GM10266 (cell line): ENCODE measurements around the gene UGT1A8.

ENCODE experiments used
- DNase-seq: peaks from one replicate; pipeline ENCODE4 v3.0.0; 2012; ENCODE audit errors: extremely low spot score
- TF ChIP-seq, protein P1 (sequence below): IDR thresholded peaks from 2 replicates; pipeline ENCODE4 v1.5.1; 2012; ENCODE audit warnings: mild to moderate bottlenecking, low read depth; ENCODE audit not compliant: control insufficient read depth, insufficient read depth; ENCODE audit errors: missing control alignments

Gene UGT1A8

DNA sequence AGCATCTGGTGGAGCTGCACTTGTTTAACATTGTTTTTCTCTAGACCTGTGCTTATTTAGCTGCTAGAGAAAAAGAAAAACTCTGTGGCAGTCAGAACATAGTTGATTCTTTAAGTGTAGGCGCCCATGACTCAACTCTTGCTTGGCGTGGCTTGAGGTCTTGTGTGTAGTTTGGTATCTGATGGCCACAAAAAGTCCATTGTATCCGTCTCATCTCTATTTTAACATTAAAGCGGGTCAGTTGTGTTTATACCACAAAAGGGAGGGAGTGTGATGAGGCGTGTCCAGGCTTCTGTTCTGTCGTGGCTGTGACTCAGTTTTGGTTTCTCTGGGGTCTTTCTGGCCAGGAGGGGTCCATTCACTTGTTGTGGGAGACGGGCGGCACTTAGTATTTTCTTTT lies 24.2 kb upstream of the UGT1A8 start:
- TF ChIP-seq, protein P1, sequence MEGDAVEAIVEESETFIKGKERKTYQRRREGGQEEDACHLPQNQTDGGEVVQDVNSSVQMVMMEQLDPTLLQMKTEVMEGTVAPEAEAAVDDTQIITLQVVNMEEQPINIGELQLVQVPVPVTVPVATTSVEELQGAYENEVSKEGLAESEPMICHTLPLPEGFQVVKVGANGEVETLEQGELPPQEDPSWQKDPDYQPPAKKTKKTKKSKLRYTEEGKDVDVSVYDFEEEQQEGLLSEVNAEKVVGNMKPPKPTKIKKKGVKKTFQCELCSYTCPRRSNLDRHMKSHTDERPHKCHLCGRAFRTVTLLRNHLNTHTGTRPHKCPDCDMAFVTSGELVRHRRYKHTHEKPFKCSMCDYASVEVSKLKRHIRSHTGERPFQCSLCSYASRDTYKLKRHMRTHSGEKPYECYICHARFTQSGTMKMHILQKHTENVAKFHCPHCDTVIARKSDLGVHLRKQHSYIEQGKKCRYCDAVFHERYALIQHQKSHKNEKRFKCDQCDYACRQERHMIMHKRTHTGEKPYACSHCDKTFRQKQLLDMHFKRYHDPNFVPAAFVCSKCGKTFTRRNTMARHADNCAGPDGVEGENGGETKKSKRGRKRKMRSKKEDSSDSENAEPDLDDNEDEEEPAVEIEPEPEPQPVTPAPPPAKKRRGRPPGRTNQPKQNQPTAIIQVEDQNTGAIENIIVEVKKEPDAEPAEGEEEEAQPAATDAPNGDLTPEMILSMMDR = no peak
- peak; percentile 62 for DNase-seq

GRCh38 chr2:233597522-233597921 lies 19.9 kb upstream of the UGT1A8 start:
- no peak for DNase-seq
- TF ChIP-seq, protein P1 = no peak

DNA sequence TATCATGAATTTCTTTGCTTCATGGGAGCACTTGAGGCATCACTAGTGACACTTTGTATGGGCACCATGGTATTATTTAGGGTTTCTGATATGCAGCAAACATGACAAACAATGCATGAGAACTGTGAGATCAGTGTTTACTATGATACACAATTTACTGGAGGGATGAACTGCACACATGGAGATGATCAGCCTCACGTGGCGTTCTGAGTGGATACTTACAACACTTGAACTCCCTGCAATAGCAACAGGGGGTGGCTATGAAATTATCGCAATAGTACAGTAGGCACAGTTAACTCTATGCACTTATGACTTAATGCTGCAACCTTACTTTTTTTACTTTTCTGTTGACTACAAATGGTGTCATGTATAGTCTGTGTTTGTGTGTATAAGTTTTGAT lies 18.5 kb upstream of the UGT1A8 start:
- TF ChIP-seq, protein P1 = no peak
- no peak for DNase-seq

GRCh38 chr2:233600386-233600785 lies 17.0 kb upstream of the UGT1A8 start:
- TF ChIP-seq, protein P1 = no peak
- no peak for DNase-seq

- no peak for DNase-seq
- TF ChIP-seq, protein P1 = no peak
Observed at GRCh38 chr2:233602076-233602475, 15.4 kb upstream of the UGT1A8 start.

DNA sequence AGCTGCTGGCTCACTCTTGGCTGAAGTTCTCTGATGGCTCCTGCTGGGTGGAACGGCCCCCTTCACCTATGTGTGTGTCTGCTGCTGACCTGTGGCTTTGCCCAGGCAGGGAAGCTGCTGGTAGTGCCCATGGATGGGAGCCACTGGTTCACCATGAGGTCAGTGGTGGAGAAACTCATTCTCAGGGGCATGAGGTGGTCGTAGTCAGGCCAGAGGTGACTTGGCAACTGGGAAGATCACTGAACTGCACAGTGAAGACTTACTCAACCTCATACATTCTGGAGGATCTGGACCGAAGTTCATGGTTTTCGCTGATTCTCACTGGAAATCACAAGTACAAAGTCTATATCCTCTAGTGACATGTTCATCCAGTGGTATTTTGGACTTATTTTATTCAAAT lies 13.9 kb upstream of the UGT1A8 start:
- DNase-seq = no peak
- TF ChIP-seq, protein P1 = no peak

- DNase-seq = no peak
- TF ChIP-seq, protein P1 = no peak
Observed at GRCh38 chr2:233604826-233605225, 12.6 kb upstream of the UGT1A8 start.
